ENCODE measurements around the gene ALPI.

ALPI gene

DNA sequence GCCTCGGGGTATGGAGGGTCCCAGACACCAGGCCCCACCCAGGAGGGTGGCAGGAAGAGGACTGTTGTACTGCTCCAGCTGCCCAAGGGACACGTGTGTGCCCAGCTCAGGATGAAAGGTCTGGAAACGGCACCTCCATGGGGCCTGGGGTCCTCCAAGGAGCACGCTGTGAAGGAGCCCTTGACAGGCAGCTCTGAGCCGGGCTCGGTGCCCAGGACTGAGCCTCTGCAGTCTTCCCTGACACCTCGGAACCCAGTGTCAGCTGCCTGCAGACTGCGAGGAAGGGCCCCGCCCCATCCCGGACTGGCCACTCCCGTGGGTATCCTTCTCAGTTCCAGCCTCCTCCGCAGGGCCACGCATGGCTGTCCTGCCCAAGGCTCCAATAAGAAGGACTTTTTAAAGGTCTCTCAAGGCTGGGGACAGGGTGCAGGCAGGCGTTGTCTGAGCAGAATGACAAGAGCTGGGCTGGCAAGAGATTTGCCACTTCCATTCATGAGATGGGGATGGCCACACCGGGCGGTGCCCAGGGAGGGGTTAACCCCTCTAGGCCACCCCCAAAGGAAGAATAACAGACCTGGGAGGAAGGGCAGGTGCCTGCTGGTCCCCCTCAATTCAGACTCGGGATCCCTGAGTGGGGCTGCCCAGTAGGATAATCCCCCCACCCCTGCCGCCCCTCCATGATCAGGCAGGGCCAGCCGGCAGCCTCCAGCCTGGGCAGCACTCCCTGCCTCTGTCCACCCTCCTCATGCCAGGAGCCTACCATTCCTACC lies 22.8 kb downstream of the ALPI start:
- no peak for DNase-seq (ENCODE audit: low spot score)
- H3K4me3 ChIP-seq: no peak overlapping the region
- no peak overlapping the region for H3K27ac ChIP-seq
- TF ChIP-seq CTCF (IDR thresholded peaks at IDR 0.05): no peak

GRCh38 chr2:232479341-232480200 lies 23.6 kb downstream of the ALPI start:
- TF ChIP-seq CTCF (IDR thresholded peaks at IDR 0.05): no peak
- DNase-seq (ENCODE audit: low spot score): no peak
- Histone ChIP-seq H3K27ac (no peak overlapping the region), H3K4me3 (no peak overlapping the region)

- DNase-seq (ENCODE audit: low spot score): no peak
- no peak overlapping the region for H3K27ac ChIP-seq
- H3K4me3 ChIP-seq: no peak overlapping the region
- no peak for TF ChIP-seq CTCF (IDR thresholded peaks at IDR 0.05)
Measured at GRCh38 chr2:232480201-232481190, 24.5 kb downstream of the ALPI start.

DNA sequence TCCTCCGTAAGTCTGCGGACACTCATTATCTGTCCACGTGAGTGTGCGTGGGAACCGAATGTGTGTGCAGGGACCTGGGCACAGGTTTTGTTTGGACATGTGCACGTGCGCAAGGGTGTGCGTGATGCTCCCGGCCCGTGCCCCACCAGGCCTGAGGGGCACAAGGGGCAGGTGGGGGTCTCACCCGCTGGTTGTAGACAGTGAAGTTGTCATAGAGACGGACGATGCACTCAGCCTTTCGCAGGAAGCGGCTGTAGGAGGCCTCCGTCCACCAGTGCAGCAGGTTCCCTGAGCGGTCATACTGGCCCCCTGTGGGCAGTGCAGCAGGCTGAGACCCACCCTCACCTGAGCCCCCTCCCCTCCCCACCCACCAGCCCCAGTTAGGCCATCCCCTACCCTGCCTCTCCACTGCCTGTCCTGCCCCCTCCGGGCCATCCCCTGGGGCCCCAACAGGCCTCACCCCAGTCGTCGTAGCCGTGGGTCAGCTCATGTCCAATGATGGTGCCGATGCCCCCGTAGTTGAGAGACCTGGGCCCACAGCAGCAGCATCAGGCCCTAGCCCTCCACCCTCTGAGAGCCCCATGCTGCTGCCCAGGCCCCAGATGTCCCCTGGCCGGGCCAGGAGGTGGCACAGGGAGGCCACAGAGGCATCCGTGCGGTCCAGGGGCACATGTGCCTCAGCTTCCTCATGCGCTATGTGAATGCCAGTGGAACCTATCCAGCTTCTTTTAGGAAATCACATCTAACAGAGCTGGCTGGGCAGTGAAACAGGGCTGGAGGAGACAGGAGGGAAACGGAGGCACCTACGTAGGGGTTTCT lies 25.6 kb downstream of the ALPI start:
- TF ChIP-seq CTCF (IDR thresholded peaks at IDR 0.05): no peak
- DNase-seq (ENCODE audit: low spot score): no peak
- Histone ChIP-seq H3K4me3 (no peak overlapping the region), H3K27ac (no peak overlapping the region)

GRCh38 chr2:232482301-232483238 lies 26.6 kb downstream of the ALPI start:
- no peak for DNase-seq (ENCODE audit: low spot score)
- Histone ChIP-seq H3K27ac (no peak overlapping the region), H3K4me3 (no peak overlapping the region)
- TF ChIP-seq CTCF (IDR thresholded peaks at IDR 0.05): no peak

Data from coronary artery (tissue), 2 donors.